Hematopoietic multipotent progenitor cell treated with erythropoietin and hydrocortisone succinate and interleukin-3 and kit ligand, for 8 days (in vitro differentiated cells): ENCODE data around the gene GTPBP1.
A peak's percentile ranks its signal among the peaks of the same experiment; 100 is the strongest.

ENCODE experiments used
- DNase-seq: peaks from one replicate; pipeline ENCODE4 v3.0.0-alpha.2; 2015

GTPBP1 gene

GRCh38 chr22:38742176-38742942 is 36.6 kb downstream of the GTPBP1 start:
- no peak for DNase-seq

GRCh38 chr22:38744981-38745380 is 39.2 kb downstream of the GTPBP1 start:
- DNase-seq = no peak

- DNase-seq = no peak
These were observed 40.1 kb downstream of the GTPBP1 start for GRCh38 chr22:38745676-38746460.

GRCh38 chr22:38748487-38749136 is 42.9 kb downstream of the GTPBP1 start:
- DNase-seq = no peak

- no peak for DNase-seq
These were observed 44.4 kb downstream of the GTPBP1 start for GRCh38 chr22:38750104-38750503.

- no peak for DNase-seq
These were observed 44.9 kb downstream of the GTPBP1 start for GRCh38 chr22:38750638-38751037.

GRCh38 chr22:38751066-38751421 is 45.3 kb downstream of the GTPBP1 start:
- DNase-seq = no peak

- peak; percentile 43 for DNase-seq
These were observed 45.9 kb downstream of the GTPBP1 start for GRCh38 chr22:38751422-38752346.

- DNase-seq = no peak
These were observed 48.4 kb downstream of the GTPBP1 start for GRCh38 chr22:38753948-38754750.

GRCh38 chr22:38754751-38755154 is 49.0 kb downstream of the GTPBP1 start:
- peak; percentile 33 for DNase-seq

GRCh38 chr22:38755155-38755910 is 49.6 kb downstream of the GTPBP1 start:
- DNase-seq = peak; percentile 58

GRCh38 chr22:38755911-38756532 is 50.3 kb downstream of the GTPBP1 start, which contains the start of gene SUN2:
SUN2 (minus strand) TSS chr22:38755998; CDS start chr22:38752628, 3,370 bp downstream.
- DNase-seq = peak; percentile 88

GRCh38 chr22:38756711-38757463 is 51.1 kb downstream of the GTPBP1 start:
- DNase-seq = peak; percentile 16

GRCh38 chr22:38757464-38757757 is 51.7 kb downstream of the GTPBP1 start:
- DNase-seq = no peak

- no peak for DNase-seq
These were observed 52.7 kb downstream of the GTPBP1 start for GRCh38 chr22:38758276-38758945.

- DNase-seq = no peak
These were observed 53.3 kb downstream of the GTPBP1 start for GRCh38 chr22:38759005-38759404.

- no peak for DNase-seq
These were observed 54.9 kb downstream of the GTPBP1 start for GRCh38 chr22:38760477-38761201.
